Urothelium cell line (cell line): ENCODE results near the gene IRF9.
"Not testable (repeated sequence)": the region's sequence is repeated elsewhere in the genome, so short reads cannot be mapped to it uniquely, and the experiment has no call there.

Source experiments
- DNase-seq: peaks from one replicate; pipeline ENCODE4 v3.0.0; 2011; ENCODE audit warnings: low spot score, mixed read lengths
- FAIRE-seq: peaks from 2 replicates; lab custom pipeline; 2011; peaks lifted over from hg19 to GRCh38; lab: Jason Lieb, UNC

The IRF9 gene

GRCh38 chr14:24189059-24189375 lies 28.0 kb downstream of the IRF9 start:
- FAIRE-seq (no peak), DNase-seq (no peak)

GRCh38 chr14:24189460-24189859 lies 28.4 kb downstream of the IRF9 start:
- no peak for FAIRE-seq
- no peak for DNase-seq

- no peak for FAIRE-seq
- no peak for DNase-seq
Measured at GRCh38 chr14:24190416-24190815, 29.4 kb downstream of the IRF9 start.

GRCh38 chr14:24192933-24193332 lies 31.9 kb downstream of the IRF9 start:
- no peak for FAIRE-seq
- no peak for DNase-seq

DNA sequence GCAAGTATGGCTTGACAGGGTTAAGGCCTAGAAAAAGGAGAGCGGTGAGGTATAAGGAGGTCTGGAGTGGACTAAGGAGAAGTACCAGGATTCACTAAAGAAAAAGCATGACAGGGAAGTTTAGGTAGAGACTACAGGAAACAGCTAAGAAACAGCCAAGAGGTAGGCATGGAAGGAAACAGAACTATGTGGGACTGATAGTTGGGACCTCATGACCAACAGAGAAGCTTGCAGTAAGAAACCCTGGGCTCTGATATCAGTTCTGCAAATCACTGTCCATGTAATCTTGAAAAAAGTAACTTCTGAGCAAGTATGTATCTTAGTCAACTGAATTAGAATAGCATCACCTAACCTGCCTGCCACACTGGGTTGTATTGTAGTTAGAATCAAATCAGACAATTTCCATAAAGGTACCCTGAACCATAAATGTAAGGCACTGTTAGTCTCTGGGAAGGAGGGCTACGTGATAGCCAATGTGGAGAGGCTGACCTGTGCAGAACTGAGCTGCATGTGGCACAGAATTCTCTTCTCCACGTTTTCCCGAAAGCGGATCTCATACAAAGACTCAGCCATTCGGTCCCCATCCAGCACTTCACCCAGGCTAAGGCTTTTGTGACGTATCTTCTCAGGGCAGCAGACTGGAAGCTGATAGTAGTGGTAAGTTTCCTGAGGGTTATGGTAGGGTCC lies 33.3 kb downstream of the IRF9 start:
- DNase-seq (no peak), FAIRE-seq (no peak)

GRCh38 chr14:24194873-24195185 lies 33.8 kb downstream of the IRF9 start:
- FAIRE-seq (no peak), DNase-seq (no peak)

GRCh38 chr14:24195186-24196070 lies 34.4 kb downstream of the IRF9 start, which contains the start of gene TM9SF1:
Gene TM9SF1, minus strand, starts transcription at chr14:24195441. Its CDS starts 422 bp downstream, at chr14:24195019.
- DNase-seq (peak; percentile 93), FAIRE-seq (peak; percentile 30)

GRCh38 chr14:24196071-24197055 lies 35.3 kb downstream of the IRF9 start:
- DNase-seq (no peak), FAIRE-seq (no peak)

- FAIRE-seq: no peak
- no peak for DNase-seq
Measured at GRCh38 chr14:24197056-24197450, 36.0 kb downstream of the IRF9 start.

DNA sequence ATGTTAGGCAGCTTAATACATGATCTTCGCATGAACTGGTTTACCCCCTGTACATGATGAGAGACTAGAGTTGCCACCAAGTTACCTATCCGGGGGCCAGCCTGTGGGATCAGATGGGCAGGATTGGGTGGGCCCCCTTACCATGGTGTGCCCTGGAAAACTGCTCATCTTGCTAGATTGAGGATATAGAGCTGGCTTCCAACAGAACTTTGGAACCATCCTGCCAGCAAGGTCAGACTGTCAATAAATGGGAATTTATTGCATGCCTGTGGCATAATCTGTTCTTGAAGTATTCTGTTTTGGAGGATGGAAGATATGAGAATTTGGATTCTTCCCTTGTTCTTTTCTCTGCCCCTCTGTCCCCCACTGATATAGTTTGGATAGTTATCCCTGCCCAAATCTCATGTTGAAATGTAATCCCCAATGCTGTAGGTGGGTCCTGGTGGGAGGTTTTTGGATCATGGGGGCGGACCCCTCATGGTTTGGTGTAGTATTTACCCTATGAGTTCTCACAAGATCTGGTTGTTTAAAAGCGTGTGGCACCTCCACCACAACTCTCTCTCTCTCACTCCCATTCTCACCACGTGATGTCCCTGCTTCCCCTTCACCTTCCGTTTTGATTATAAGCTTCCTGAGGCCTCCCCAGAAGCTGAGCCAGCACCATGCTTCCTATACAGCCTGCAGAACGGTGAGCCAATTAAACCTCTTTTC lies 37.9 kb downstream of the IRF9 start:
- DNase-seq (no peak), FAIRE-seq (no peak)

GRCh38 chr14:24202538-24202937 lies 41.5 kb downstream of the IRF9 start:
- not testable (repeated sequence) for DNase-seq, FAIRE-seq

- not testable (repeated sequence) for DNase-seq, FAIRE-seq
Measured at GRCh38 chr14:24203249-24203886, 42.3 kb downstream of the IRF9 start.

- no peak for FAIRE-seq
- no peak for DNase-seq
Measured at GRCh38 chr14:24204163-24205146, 43.4 kb downstream of the IRF9 start.

GRCh38 chr14:24206260-24207103 lies 45.4 kb downstream of the IRF9 start:
- FAIRE-seq (no peak), DNase-seq (no peak)

- no peak for FAIRE-seq
- no peak for DNase-seq
Measured at GRCh38 chr14:24207104-24207551, 46.1 kb downstream of the IRF9 start.

GRCh38 chr14:24207625-24208024 lies 46.6 kb downstream of the IRF9 start:
- DNase-seq: no peak
- FAIRE-seq: no peak

DNA sequence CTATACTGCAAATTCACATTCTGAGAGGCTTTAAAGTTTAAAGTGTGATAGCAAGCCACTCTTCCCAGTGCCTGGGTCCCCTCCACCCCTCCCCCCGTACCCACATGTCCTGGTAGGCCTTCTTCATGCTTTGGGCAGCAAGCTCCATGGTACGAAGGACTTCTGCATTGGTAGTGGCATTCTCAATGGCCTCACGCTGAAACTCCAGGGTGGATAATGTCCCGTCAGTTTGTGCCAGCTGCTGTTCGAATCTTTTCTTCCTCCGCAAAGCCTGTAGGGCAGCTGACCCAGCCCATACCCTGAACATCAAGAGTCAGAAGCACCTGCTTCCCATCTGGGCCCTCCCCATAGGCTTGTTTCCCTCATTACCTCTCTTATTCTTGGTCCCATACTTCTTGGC lies 50.2 kb downstream of the IRF9 start:
- no peak for DNase-seq
- no peak for FAIRE-seq
